ENCODE results near the gene VAV3. TPM values are rescaled to one million over a fixed set of nuclear protein-coding genes. Genes with fewer than 3 reads are reported as not detected.

The VAV3 gene
- total and polyA plus RNA-seq, 10 of the 15 experiments (the other 5 are each of a cell fraction or from before 2014, with no cell fraction given), result 0.84 to 5.5 (median 3.4) TPM

GRCh38 chr1:107830075-107830474 lies 134.9 kb downstream of the VAV3 start:
- no peaks in the 10 kb centered on the region; a peak in 1 of 4 replicates for H3K27me3 ChIP-seq (replicated peaks in 1 of 2; ENCODE audit: control insufficient read depth in 2 of 2, insufficient read depth in 2 of 2, low read length in 1 of 2)
- H3K4me2 ChIP-seq (ENCODE audit: control insufficient read depth, insufficient read depth), result no peak overlapping the region
- H3K36me3 ChIP-seq (ENCODE audit: control insufficient read depth in 2 of 2, insufficient read depth in 2 of 2, low read length in 1 of 2), result no peaks in the 10 kb centered on the region
- H2AFZ ChIP-seq (ENCODE audit: control insufficient read depth, low read depth, low read length), result no peak overlapping the region
- 25% methylated on average over 1 of the region's 1 CpG for WGBS (ENCODE audit: insufficient coverage, insufficient replicate concordance, low lambda C conversion rate, missing lambda C conversion rate)
- no TSS peak for BruUV-seq (replicated peaks)
- intact Hi-C loops (cut with micrococcal nuclease; ENCODE audit: unreplicated experiment) (loop anchor here (5.0 kb wide), 1 partner anchor 43 kb away; no protein-coding TSS in a partner anchor), in situ Hi-C loops (cut with MboI) (no loop called here)
- H3K9ac ChIP-seq (ENCODE audit: control insufficient read depth, insufficient read depth, low read length), result no peak overlapping the region
- ChIA-PET CTCF (interaction anchor here (0.7 to 1.3 kb wide), 3 partner anchors 10 to 43 kb away, joined by 3 to 4 read pairs (median 3); no protein-coding TSS in a partner anchor), RAD21 (ENCODE audit: unreplicated experiment) (no interaction called here), POLR2A (no interaction called here), SMC1A (ENCODE audit: uncharacterized antibody, unreplicated experiment) (interaction anchor here (0.6 kb wide), 1 partner anchor 338 kb away, joined by 4 read pairs; no protein-coding TSS in a partner anchor)
- H3K27ac ChIP-seq (ENCODE audit: control insufficient read depth, insufficient read depth), result no peak overlapping the region
- H4K20me1 ChIP-seq (ENCODE audit: control insufficient read depth, insufficient read depth), result no peaks in the 10 kb centered on the region
- ATAC-seq (no peak), DNase-seq (ENCODE audit: low read depth, low spot score) (no peak), FAIRE-seq (no peak)
- H3K4me1 ChIP-seq (ENCODE audit: control insufficient read depth, insufficient read depth, low read length), result peaks cover 11% of the 10 kb centered on the region
- H3K79me2 ChIP-seq (ENCODE audit: control insufficient read depth, insufficient read depth, low read length), result no peaks in the 10 kb centered on the region
- no peaks in the 10 kb centered on the region for H3K9me3 ChIP-seq (replicated peaks; ENCODE audit: control insufficient read depth, insufficient read depth, low read length)
- TF ChIP-seq CEBPZ (IDR thresholded peaks at IDR 0.05; ENCODE audit: low read depth, low read length) (no peak), NR2F1 (conservative IDR thresholded peaks at IDR 0.05) (no peak), CHD2 (IDR thresholded peaks at IDR 0.05; ENCODE audit: borderline replicate concordance, low read depth, low read length) (no peak), ETV6 (conservative IDR thresholded peaks at IDR 0.05 in 1 of 2, IDR thresholded peaks at IDR 0.05 in 1 of 2; ENCODE audit: borderline replicate concordance in 1 of 2, low read depth in 1 of 2) (no peak), CREM (IDR thresholded peaks at IDR 0.05; ENCODE audit: low read depth) (no peak), KDM1A (IDR thresholded peaks at IDR 0.05; ENCODE audit: borderline replicate concordance) (no peak), NFIC (IDR thresholded peaks at IDR 0.05; ENCODE audit: low read depth, low read length) (no peak), RELA (IDR thresholded peaks at IDR 0.05; ENCODE audit: borderline replicate concordance, partially characterized antibody) (no peak)
- H3K4me3 ChIP-seq, result no peak overlapping the region

All from GM12878 (cell line).